RWPE2 (cell line): Measurements from ENCODE around the gene GPR27.

Experiments used
- ATAC-seq: fragments of 200-7000 bp; cut with Tn5 transposase; 3 replicates; pipeline ENCODE4 v1.9.1; 2021; ENCODE audit warnings: low read depth
- DNase-seq: peaks from one replicate; pipeline ENCODE4 v3.0.0-alpha.2; 2020; ENCODE audit warnings: low spot score
- H3K27ac ChIP-seq: fragments of 450-650 bp; 2 replicates; pipeline ENCODE4 v1.5.1; 2017; ENCODE audit warnings: mild to moderate bottlenecking; ENCODE audit not compliant: poor library complexity, severe bottlenecking
- H3K27me3 ChIP-seq: fragments of 250-450 bp; sonication (Bioruptor Pico); 2 replicates; pipeline ENCODE4 v1.5.1; 2021; ENCODE audit warnings: mild to moderate bottlenecking, moderate library complexity; ENCODE audit not compliant: insufficient read depth, poor library complexity, severe bottlenecking
- H3K36me3 ChIP-seq: fragments of 250-450 bp; sonication (Bioruptor Pico); 2 replicates; pipeline ENCODE4 v1.5.1; 2020; ENCODE audit warnings: low read depth, mild to moderate bottlenecking, moderate library complexity
- H3K4me1 ChIP-seq: fragments of 250-450 bp; sonication (Bioruptor Pico); 2 replicates; pipeline ENCODE4 v1.5.1; 2021; ENCODE audit warnings: mild to moderate bottlenecking, moderate library complexity; ENCODE audit not compliant: insufficient read depth, poor library complexity, severe bottlenecking
- H3K4me3 ChIP-seq: fragments of 250-450 bp; sonication (Bioruptor Pico); 2 replicates; pipeline ENCODE4 v1.5.1; 2021; ENCODE audit warnings: mild to moderate bottlenecking, moderate library complexity; ENCODE audit not compliant: severe bottlenecking
- H3K9me3 ChIP-seq: fragments of 250-450 bp; sonication (Bioruptor Pico); 2 replicates; pipeline ENCODE4 v1.5.1; 2021; ENCODE audit warnings: mild to moderate bottlenecking, moderate library complexity; ENCODE audit not compliant: severe bottlenecking
- CTCF ChIP-seq: fragments of 450-650 bp; IDR thresholded peaks from one replicate; pipeline ENCODE4 v1.5.1; 2017; ENCODE audit warnings: mild to moderate bottlenecking, moderate library complexity; ENCODE audit not compliant: poor library complexity, severe bottlenecking

GPR27 gene

GRCh38 chr3:71728632-71729342 is 24.9 kb upstream of the GPR27 start:
- Histone ChIP-seq H3K4me1 (peaks cover 3% of the 10 kb centered on the region), H3K27me3 (no peaks in the 10 kb centered on the region), H3K36me3 (no peaks in the 10 kb centered on the region), H3K27ac (no peak overlapping the region), H3K9me3 (no peaks in the 10 kb centered on the region), H3K4me3 (no peak overlapping the region)
- ATAC-seq = no peak
- TF ChIP-seq CTCF = no peak
- DNase-seq = no peak

- ATAC-seq = no peak
- H3K9me3 ChIP-seq = no peaks in the 10 kb centered on the region
- no peaks in the 10 kb centered on the region for H3K27me3 ChIP-seq
Observed at GRCh38 chr3:71732637-71733036, 21.0 kb upstream of the GPR27 start.

GRCh38 chr3:71733319-71733718 is 20.3 kb upstream of the GPR27 start:
- Histone ChIP-seq H3K4me1 (no peaks in the 10 kb centered on the region), H3K27me3 (no peaks in the 10 kb centered on the region), H3K27ac (no peak overlapping the region), H3K9me3 (no peaks in the 10 kb centered on the region), H3K4me3 (no peak overlapping the region), H3K36me3 (no peaks in the 10 kb centered on the region)
- ATAC-seq (no peak), DNase-seq (no peak)
- TF ChIP-seq CTCF = no peak

More at GRCh38 chr3:71732637-71733036, 21.0 kb upstream of the GPR27 start:
- Histone ChIP-seq H3K4me1 (no peaks in the 10 kb centered on the region), H3K27ac (no peak overlapping the region), H3K36me3 (no peaks in the 10 kb centered on the region), H3K4me3 (no peak overlapping the region)
- DNase-seq = no peak
- no peak for TF ChIP-seq CTCF

- DNase-seq = no peak
Observed at GRCh38 chr3:71734881-71735280, 18.8 kb upstream of the GPR27 start.

More at GRCh38 chr3:71734881-71735280, 18.8 kb upstream of the GPR27 start:
- Histone ChIP-seq H3K4me3 (no peak overlapping the region), H3K9me3 (no peaks in the 10 kb centered on the region), H3K4me1 (no peaks in the 10 kb centered on the region), H3K27me3 (no peaks in the 10 kb centered on the region), H3K36me3 (no peaks in the 10 kb centered on the region), H3K27ac (no peak overlapping the region)
- no peak for TF ChIP-seq CTCF
- ATAC-seq = no peak
